Glutamatergic neuron (in vitro differentiated cells): ENCODE measurements around the gene CANX. TPM values are rescaled to one million over a fixed set of nuclear protein-coding genes. Genes with fewer than 3 reads are reported as not detected.

Experiments used
- DNase-seq: peaks from one replicate; pipeline ENCODE4 v3.0.0; 2022
- H3K27ac Mint-ChIP-seq: one replicate; pipeline ENCODE4 v1.8.0; 2020; ENCODE audit warnings: mild to moderate bottlenecking, mixed read lengths, inconsistent platforms; ENCODE audit not compliant: unreplicated experiment
- H3K27me3 Mint-ChIP-seq: one replicate; pipeline ENCODE4 v1.8.0; 2020; ENCODE audit warnings: mild to moderate bottlenecking, moderate library complexity, mixed read lengths, inconsistent platforms; ENCODE audit not compliant: unreplicated experiment
- H3K36me3 Mint-ChIP-seq: one replicate; pipeline ENCODE4 v1.8.0; 2020; ENCODE audit warnings: mild to moderate bottlenecking, mixed read lengths, inconsistent platforms; ENCODE audit not compliant: unreplicated experiment
- H3K4me1 Mint-ChIP-seq: one replicate; pipeline ENCODE4 v1.8.0; 2020; ENCODE audit warnings: mild to moderate bottlenecking, low read depth, mixed read lengths, inconsistent platforms; ENCODE audit not compliant: unreplicated experiment
- H3K4me3 Mint-ChIP-seq: one replicate; pipeline ENCODE4 v1.8.0; 2020; ENCODE audit warnings: mild to moderate bottlenecking, mixed read lengths, inconsistent platforms; ENCODE audit not compliant: unreplicated experiment
- H3K9me3 Mint-ChIP-seq: one replicate; pipeline ENCODE4 v1.8.0; 2020; ENCODE audit warnings: mild to moderate bottlenecking, moderate library complexity, mixed read lengths, inconsistent platforms; ENCODE audit not compliant: unreplicated experiment
- total RNA-seq: library from RNA; stranded (reverse); fragmentation: NEBNext Ultra II Directional; extraction: Animal tissue kit (Norgen Biotek cat#: 25700); gene quantifications from one replicate; pipeline ENCODE4 v1.2.1, GENCODE V29; 2021; ENCODE audit not compliant: unreplicated experiment
- TF ChIP-seq, protein P1 (sequence below): fragments of 200-600 bp; sonication (generic); IDR thresholded peaks from one replicate; pipeline ENCODE4 v1.5.0; 2021; ENCODE audit not compliant: partially characterized antibody, unreplicated experiment

CANX gene
- total RNA-seq, 1 donor from 2014 or later, result 363 TPM

DNA sequence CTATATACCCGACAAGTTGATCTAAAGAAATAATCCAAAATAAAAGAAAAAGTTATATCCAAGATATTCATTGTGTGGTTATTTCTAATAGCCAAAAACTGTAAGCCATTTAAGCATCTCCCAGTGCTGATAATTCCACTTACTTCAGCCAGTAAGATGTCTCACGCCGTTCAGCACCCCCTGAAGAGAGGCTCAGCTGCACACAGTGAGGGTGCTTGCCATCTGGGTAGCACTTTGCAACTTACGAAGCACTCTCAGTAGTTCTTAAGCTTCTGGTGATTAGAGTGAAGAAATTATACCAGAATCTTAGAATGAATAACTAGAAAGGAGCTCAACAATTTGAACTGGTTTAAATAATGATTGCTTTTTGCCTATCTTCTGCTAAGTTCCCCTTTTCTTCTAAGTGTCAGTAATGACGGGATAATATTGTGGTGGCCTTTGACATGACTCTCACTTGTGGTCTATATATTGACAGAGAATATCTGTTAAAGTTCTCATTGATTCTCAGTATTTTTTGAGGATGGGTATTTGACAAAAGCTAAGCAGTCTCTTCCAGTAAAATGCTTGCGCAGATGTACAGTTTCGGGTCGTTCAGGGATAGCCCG lies 68.8 kb downstream of the CANX start:
- TF ChIP-seq, protein P1, sequence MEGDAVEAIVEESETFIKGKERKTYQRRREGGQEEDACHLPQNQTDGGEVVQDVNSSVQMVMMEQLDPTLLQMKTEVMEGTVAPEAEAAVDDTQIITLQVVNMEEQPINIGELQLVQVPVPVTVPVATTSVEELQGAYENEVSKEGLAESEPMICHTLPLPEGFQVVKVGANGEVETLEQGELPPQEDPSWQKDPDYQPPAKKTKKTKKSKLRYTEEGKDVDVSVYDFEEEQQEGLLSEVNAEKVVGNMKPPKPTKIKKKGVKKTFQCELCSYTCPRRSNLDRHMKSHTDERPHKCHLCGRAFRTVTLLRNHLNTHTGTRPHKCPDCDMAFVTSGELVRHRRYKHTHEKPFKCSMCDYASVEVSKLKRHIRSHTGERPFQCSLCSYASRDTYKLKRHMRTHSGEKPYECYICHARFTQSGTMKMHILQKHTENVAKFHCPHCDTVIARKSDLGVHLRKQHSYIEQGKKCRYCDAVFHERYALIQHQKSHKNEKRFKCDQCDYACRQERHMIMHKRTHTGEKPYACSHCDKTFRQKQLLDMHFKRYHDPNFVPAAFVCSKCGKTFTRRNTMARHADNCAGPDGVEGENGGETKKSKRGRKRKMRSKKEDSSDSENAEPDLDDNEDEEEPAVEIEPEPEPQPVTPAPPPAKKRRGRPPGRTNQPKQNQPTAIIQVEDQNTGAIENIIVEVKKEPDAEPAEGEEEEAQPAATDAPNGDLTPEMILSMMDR, result no peak
- no peaks in the 10 kb centered on the region for H3K9me3 Mint-ChIP-seq
- no peaks in the 10 kb centered on the region for H3K27me3 Mint-ChIP-seq
- peaks cover 45% of the 10 kb centered on the region for H3K4me1 Mint-ChIP-seq
- H3K4me3 Mint-ChIP-seq, result peak overlapping the region; percentile 49
- DNase-seq, result no peak
- H3K27ac Mint-ChIP-seq, result peak overlapping the region; percentile 15
- no peaks in the 10 kb centered on the region for H3K36me3 Mint-ChIP-seq

DNA sequence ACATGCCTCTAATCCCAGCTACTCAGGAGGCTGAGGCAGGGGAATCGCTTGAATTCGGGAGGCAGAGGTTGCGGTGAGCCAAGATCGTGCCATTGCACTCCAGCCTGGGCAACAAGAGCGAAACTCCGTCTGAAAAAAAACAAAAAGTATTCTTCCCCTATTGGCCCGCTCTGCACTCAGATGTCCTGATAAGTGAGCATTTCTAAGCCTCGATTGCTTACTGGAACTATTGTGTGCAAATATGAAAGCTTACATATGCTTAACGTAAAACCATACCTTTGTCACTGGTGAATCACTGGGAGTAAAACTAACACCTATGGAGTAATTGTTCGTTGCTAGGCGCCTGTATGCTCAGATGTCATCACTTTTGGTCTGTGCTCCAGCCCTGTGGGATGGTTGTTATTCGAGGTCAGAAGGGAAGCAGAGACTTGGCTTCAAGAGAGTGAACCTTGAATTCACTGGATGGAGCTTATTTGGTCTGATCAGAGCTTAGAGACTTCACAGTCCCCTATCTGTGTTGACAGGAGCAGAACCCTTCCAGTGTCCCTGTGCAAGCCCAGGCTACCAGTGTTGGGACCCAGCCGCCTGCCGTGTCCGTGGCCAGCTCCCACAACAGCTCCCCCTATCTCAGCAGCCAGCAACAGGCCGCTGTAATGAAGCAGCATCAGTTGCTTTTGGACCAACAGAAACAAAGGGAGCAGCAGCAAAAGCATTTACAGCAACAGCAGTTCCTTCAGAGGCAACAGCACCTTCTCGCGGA lies 69.7 kb downstream of the CANX start:
- Mint-ChIP-seq H3K4me1 (peaks cover 37% of the 10 kb centered on the region), H3K36me3 (peaks cover 5% of the 10 kb centered on the region), H3K27ac (peak overlapping the region; percentile 62)

DNA sequence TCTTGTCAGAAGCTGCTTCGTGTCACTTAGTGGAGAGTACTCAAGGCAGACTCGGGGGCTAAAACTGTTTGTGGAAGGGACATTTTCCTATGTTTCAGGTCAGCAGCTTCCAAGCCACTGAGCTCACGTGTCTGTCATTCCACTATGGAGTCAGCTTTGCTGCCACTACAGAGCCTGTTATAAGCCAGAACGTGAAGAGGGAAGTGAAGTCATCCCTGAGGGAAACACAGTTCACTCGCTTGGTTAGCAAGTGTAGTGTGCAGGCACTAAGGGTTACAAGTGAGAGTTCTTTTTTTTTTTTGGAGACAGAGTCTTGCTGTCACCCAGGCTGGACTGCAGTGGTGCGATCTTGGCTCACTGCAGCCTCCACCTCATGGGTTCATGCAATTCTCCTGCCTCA lies 70.5 kb downstream of the CANX start:
- Mint-ChIP-seq H3K27ac (peak overlapping the region; percentile 62), H3K36me3 (peaks cover 5% of the 10 kb centered on the region), H3K4me1 (peaks cover 33% of the 10 kb centered on the region), H3K27me3 (peaks cover 2% of the 10 kb centered on the region), H3K4me3 (no peak overlapping the region), H3K9me3 (peaks cover 2% of the 10 kb centered on the region)
- TF ChIP-seq, protein P1, result no peak
- DNase-seq, result no peak

More for the DNA sequence above, 69.7 kb downstream of the CANX start:
- H3K27me3 Mint-ChIP-seq, result peaks cover 2% of the 10 kb centered on the region
- no peak for DNase-seq
- peaks cover 2% of the 10 kb centered on the region for H3K9me3 Mint-ChIP-seq
- TF ChIP-seq, protein P1, result no peak
- no peak overlapping the region for H3K4me3 Mint-ChIP-seq

DNA sequence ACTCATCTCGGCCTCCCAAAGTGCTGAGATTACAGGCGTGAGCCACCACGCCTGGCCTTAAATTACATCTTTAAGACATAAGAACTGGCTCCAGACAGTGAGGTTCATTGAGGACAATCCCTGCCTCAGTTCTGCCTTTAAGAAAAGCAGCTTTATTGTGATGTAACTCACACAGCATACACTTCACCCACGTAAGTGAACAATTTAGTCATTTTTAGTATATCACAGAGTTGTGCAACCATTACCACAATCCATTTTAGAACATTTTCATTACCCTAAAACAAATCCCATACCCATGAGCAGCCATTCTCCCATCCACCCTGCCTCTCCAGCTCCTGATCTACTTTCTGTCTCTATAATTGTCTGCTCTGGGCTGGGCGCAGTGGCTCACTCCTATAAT lies 71.0 kb downstream of the CANX start:
- peaks cover 5% of the 10 kb centered on the region for H3K36me3 Mint-ChIP-seq
- peaks cover 2% of the 10 kb centered on the region for H3K9me3 Mint-ChIP-seq
- peaks cover 3% of the 10 kb centered on the region for H3K27me3 Mint-ChIP-seq
- peaks cover 33% of the 10 kb centered on the region for H3K4me1 Mint-ChIP-seq
- TF ChIP-seq, protein P1, result no peak
- no peak for DNase-seq
- no peak overlapping the region for H3K4me3 Mint-ChIP-seq
- H3K27ac Mint-ChIP-seq, result no peak overlapping the region

DNA sequence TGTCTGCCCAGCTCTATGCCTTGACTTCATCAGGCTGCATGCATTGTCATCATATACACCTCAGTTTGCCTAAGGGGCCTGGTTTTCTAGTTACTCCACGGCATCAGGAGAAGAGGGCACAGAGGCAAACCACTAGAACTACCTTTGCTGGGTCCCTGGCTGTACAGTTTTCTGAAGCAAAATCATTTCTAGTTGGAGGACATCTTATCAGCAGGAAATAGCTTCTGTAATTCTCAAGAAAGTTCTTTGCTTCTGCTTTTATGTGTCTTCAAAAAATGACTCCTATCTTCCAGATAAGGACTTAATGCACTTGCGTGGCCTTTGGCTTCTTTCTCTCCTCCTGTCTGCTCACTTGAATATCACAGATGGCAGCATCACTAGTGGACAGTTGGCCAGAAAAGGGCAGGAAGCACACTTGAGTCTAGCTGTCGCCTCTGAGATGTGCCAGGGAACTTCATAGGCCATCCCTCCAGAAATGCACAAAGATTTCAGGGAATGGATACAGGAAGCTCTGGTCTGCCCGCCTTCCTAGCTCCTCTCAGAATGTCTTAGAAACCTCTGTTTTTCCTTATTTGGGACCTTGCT lies 72.6 kb downstream of the CANX start:
- DNase-seq, result no peak
- Mint-ChIP-seq H3K27me3 (peaks cover 3% of the 10 kb centered on the region), H3K36me3 (peaks cover 5% of the 10 kb centered on the region), H3K27ac (peak overlapping the region; percentile 34), H3K4me3 (no peak overlapping the region), H3K4me1 (peaks cover 22% of the 10 kb centered on the region), H3K9me3 (peaks cover 2% of the 10 kb centered on the region)
- TF ChIP-seq, protein P1, result no peak
